Fibroblast of lung (primary cell): Measurements from ENCODE around the gene DBT. TPM values are rescaled to one million over a fixed set of nuclear protein-coding genes. Genes with fewer than 3 reads are reported as not detected.
"Not testable (repeated sequence)": the region's sequence is repeated elsewhere in the genome, so short reads cannot be mapped to it uniquely, and the experiment has no call there.

Source experiments
- DNase-seq, 2 donors: peaks; one replicate each; pipeline versions ENCODE4 v3.0.0 to v3.0.0-alpha.2; 2010; ENCODE audit warnings: low read depth in 2 of 2
- H2AFZ ChIP-seq: 2 replicates; pipeline ENCODE4 v1.5.1; 2012; ENCODE audit warnings: low read length, control low read depth, inconsistent platforms
- H3K27ac ChIP-seq: 2 replicates; pipeline ENCODE4 v1.5.1; 2011; ENCODE audit warnings: low read length, control low read depth; ENCODE audit not compliant: insufficient read depth
- H3K27me3 ChIP-seq: 2 replicates; pipeline ENCODE4 v1.5.1; 2011; ENCODE audit warnings: mild to moderate bottlenecking, low read length; ENCODE audit not compliant: control insufficient read depth, insufficient read depth
- H3K36me3 ChIP-seq: 2 replicates; pipeline ENCODE4 v1.5.1; 2011; ENCODE audit warnings: low read length; ENCODE audit not compliant: control insufficient read depth, insufficient read depth
- H3K4me1 ChIP-seq: 2 replicates; pipeline ENCODE4 v1.5.1; 2011; ENCODE audit warnings: low read length; ENCODE audit not compliant: control insufficient read depth, insufficient read depth; ENCODE audit errors: extremely low read depth
- H3K4me2 ChIP-seq: 2 replicates; pipeline ENCODE4 v1.5.1; 2011; ENCODE audit warnings: low read length, control low read depth; ENCODE audit not compliant: insufficient read depth; ENCODE audit errors: extremely low read depth
- H3K4me3 ChIP-seq, 4 experiments: fragments of 200-600 bp in 1 of 4; sonication (generic) in 1 of 4; replicated peaks in 1 of 4; 2 replicates each; pipeline ENCODE4 v1.5.1; 2011 to 2016; ENCODE audit warnings: low read length in 4 of 4, low read depth in 3 of 4, mild to moderate bottlenecking in 3 of 4, control low read depth in 2 of 4, inconsistent platforms in 1 of 4, mixed read lengths in 1 of 4; ENCODE audit not compliant: insufficient read depth in 1 of 4; ENCODE audit errors: control extremely low read depth in 1 of 4
- H3K79me2 ChIP-seq: 2 replicates; pipeline ENCODE4 v1.5.1; 2012; ENCODE audit warnings: mild to moderate bottlenecking, low read length, inconsistent platforms; ENCODE audit not compliant: control insufficient read depth, insufficient read depth
- H3K9ac ChIP-seq: 2 replicates; pipeline ENCODE4 v1.5.1; 2011; ENCODE audit warnings: mild to moderate bottlenecking, low read length, control low read depth; ENCODE audit not compliant: insufficient read depth
- H3K9me3 ChIP-seq: 2 replicates; pipeline ENCODE4 v1.5.1; 2012; ENCODE audit warnings: low read depth, low read length; ENCODE audit not compliant: control insufficient read depth, insufficient read depth
- H4K20me1 ChIP-seq: 2 replicates; pipeline ENCODE4 v1.5.1; 2011; ENCODE audit warnings: low read length; ENCODE audit not compliant: control insufficient read depth, insufficient read depth; ENCODE audit errors: extremely low read depth
- CTCF ChIP-seq, 2 donors: IDR thresholded peaks in 1 of 2; conservative IDR thresholded peaks in 1 of 2; 1 replicate in 1 of 2; 2 replicates in 1 of 2; pipeline ENCODE4 v1.5.1; 2011 to 2012; ENCODE audit warnings: low read length in 2 of 2, control low read depth in 1 of 2, inconsistent platforms in 1 of 2, low read depth in 1 of 2, mild to moderate bottlenecking in 1 of 2
- EZH2 ChIP-seq: IDR thresholded peaks from 2 replicates; pipeline ENCODE4 v1.5.1; 2012; ENCODE audit warnings: low read length, control low read depth, mild to moderate bottlenecking; ENCODE audit errors: missing control alignments
- polyA plus RNA-seq, 2 donors: library from polyadenylated mRNA; depleted of rRNA in 1 of 2; stranded (reverse) in 1 of 2; unstranded in 1 of 2; fragments of >200 nt; gene quantifications; 2 replicates each; pipeline ENCODE4 v1.2.1, GENCODE V29; 2011 to 2012; ENCODE audit warnings: missing spikeins in 1 of 2
- total RNA-seq: library from RNA; depleted of rRNA; stranded (reverse); fragments of >200 nt; gene quantifications from 2 replicates; pipeline ENCODE4 v1.2.1, GENCODE V29; 2014

Gene DBT
- total and polyA plus RNA-seq, 2 donors (not counting 1 experiment from before 2014, with no cell fraction given) = 7.9 to 9.4 TPM

- H3K36me3 ChIP-seq = peaks cover 1% of the 10 kb centered on the region
- H3K27me3 ChIP-seq = no peaks in the 10 kb centered on the region
- H3K4me2 ChIP-seq = no peak overlapping the region
- H3K9me3 ChIP-seq = no peaks in the 10 kb centered on the region
- TF ChIP-seq CTCF (conservative IDR thresholded peaks at IDR 0.05 in 1 of 2, IDR thresholded peaks at IDR 0.05 in 1 of 2; ENCODE audit: low read depth in 1 of 2, low read length in 2 of 2) (no peak), EZH2 (no peak)
- H3K4me1 ChIP-seq = no peaks in the 10 kb centered on the region
- no peaks in the 10 kb centered on the region for H4K20me1 ChIP-seq
- H3K27ac ChIP-seq = no peak overlapping the region
- H2AFZ ChIP-seq = no peak overlapping the region
- no peak for DNase-seq
- no peak overlapping the region for H3K9ac ChIP-seq
- H3K79me2 ChIP-seq = no peaks in the 10 kb centered on the region
- no peak overlapping the region for H3K4me3 ChIP-seq
Measured at GRCh38 chr1:100206301-100206700, 43.3 kb downstream of the DBT start.

DNA sequence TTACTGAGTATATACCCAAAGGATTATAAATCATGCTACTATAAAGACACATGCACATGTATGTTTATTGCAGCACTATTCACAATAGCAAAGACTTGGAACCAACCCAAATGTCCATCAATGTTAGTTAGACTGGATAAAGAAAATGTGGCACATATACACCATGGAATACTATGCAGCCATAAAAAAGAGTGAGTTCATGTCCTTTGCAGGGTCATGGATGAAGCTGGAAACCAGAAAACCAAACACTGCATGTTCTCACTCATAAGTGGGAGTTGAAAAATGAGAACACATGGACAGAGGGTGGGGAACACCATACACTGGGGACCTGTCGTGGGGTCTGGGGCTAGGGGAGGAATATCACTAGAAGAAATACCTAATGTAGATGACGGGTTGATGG lies 44.0 kb downstream of the DBT start:
- not testable (repeated sequence) for H4K20me1 ChIP-seq, H3K27ac ChIP-seq, H3K9me3 ChIP-seq, H3K4me2 ChIP-seq, H3K27me3 ChIP-seq, H3K9ac ChIP-seq, DNase-seq, H3K79me2 ChIP-seq, H2AFZ ChIP-seq, H3K4me3 ChIP-seq, H3K4me1 ChIP-seq, H3K36me3 ChIP-seq

- H4K20me1 ChIP-seq, DNase-seq, H3K9me3 ChIP-seq, H3K4me2 ChIP-seq, H3K27me3 ChIP-seq, H3K27ac ChIP-seq, H3K36me3 ChIP-seq, H3K79me2 ChIP-seq, H3K9ac ChIP-seq, H2AFZ ChIP-seq, H3K4me3 ChIP-seq, H3K4me1 ChIP-seq: not testable (repeated sequence)
Measured at GRCh38 chr1:100205103-100205502, 44.5 kb downstream of the DBT start.

DNA sequence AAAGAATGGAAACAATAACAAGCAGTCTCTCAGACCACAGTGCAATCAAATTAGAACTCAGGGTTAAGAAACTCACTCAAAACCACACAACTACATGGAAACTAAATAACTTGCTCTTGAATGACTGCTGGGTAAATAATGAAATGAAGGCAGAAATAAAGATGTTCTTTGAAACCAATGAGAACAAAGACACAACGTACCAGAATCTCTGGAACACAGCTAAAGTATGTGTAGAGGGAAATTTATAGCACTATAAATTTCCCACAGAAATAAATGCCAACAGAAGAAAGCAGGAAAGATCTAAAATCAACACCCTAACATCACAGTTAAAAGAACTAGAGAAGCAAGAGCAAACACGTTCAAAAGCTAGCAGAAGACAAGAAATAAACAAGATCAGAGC lies 46.9 kb downstream of the DBT start:
- not testable (repeated sequence) for H3K4me1 ChIP-seq

GRCh38 chr1:100200060-100200459 lies 49.6 kb downstream of the DBT start:
- H3K79me2 ChIP-seq, DNase-seq, H3K9ac ChIP-seq, H3K4me3 ChIP-seq, H3K4me2 ChIP-seq, H3K27me3 ChIP-seq, H3K27ac ChIP-seq, H4K20me1 ChIP-seq, H3K9me3 ChIP-seq, H3K36me3 ChIP-seq, H2AFZ ChIP-seq, H3K4me1 ChIP-seq: not testable (repeated sequence)

More for the DNA sequence above, 46.9 kb downstream of the DBT start:
- H4K20me1 ChIP-seq, H3K9me3 ChIP-seq, H2AFZ ChIP-seq, H3K27ac ChIP-seq, DNase-seq, H3K27me3 ChIP-seq, H3K79me2 ChIP-seq, H3K9ac ChIP-seq, H3K4me3 ChIP-seq, H3K4me2 ChIP-seq, H3K36me3 ChIP-seq: not testable (repeated sequence)
